ENCODE data around the gene CCT6A.
"Not testable (repeated sequence)": the region's sequence is repeated elsewhere in the genome, so short reads cannot be mapped to it uniquely, and the experiment has no call there.

The CCT6A gene, protein sequence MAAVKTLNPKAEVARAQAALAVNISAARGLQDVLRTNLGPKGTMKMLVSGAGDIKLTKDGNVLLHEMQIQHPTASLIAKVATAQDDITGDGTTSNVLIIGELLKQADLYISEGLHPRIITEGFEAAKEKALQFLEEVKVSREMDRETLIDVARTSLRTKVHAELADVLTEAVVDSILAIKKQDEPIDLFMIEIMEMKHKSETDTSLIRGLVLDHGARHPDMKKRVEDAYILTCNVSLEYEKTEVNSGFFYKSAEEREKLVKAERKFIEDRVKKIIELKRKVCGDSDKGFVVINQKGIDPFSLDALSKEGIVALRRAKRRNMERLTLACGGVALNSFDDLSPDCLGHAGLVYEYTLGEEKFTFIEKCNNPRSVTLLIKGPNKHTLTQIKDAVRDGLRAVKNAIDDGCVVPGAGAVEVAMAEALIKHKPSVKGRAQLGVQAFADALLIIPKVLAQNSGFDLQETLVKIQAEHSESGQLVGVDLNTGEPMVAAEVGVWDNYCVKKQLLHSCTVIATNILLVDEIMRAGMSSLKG

GRCh38 chr7:56051339-56052191, at the start of gene CCT6A, which contains the start of gene PSPH:
CCT6A (plus strand) TSS chr7:56051765; CDS start chr7:56051849, 84 bp downstream.
PSPH (minus strand) TSS chr7:56051444; CDS start chr7:56021212, 30,232 bp downstream.
- DNase-seq, result peak; percentile 99

DNA sequence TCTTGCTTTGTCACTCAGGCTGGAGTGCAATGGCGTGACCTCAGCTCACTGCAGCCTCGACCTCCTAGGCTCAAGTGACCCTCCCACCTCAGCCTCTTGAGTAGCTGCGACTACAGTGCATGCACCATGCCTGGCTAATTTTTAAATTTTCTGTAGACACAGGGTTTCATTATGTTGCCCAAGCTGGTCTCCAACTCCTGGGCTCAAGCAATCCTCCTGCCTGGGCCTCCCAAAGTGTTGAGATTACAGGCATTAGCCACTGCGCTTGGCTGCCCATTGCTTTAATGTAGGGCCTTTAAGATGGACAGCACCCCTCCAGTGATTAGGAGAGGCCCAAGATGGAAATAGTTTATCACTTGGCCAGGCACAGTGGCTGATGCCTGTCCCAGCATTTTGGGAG, 47.8 kb upstream of the CCT6A start:
- no peak for DNase-seq

DNA sequence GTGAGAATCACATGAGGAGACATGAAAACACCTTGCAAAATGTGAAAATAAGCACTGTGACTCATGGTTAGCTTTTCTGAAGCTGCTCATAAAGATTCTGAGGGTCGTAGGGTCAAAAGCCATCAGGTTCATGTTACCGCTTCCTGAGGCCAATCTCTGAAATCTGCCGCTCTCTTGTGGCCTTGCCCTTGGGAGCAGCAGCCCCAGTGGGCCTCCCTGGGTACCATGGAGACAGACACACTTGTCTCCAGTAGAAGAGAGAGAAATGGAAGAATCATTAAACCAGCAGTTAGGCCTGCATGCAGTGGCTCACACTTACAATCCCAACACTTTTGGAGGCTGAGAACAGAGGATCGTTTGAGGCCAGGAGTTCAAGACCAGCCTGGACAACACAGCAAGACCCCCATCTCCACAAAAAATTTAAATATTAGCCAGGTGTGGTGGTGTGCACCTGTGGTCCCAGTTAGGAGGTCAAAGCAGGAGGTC, 44.4 kb upstream of the CCT6A start:
- DNase-seq, result no peak

- DNase-seq, result peak; percentile 69
Observed at GRCh38 chr7:56007891-56008290, 43.7 kb upstream of the CCT6A start.

GRCh38 chr7:56009695-56010094, 41.9 kb upstream of the CCT6A start:
- DNase-seq, result peak; percentile 89

- not testable (repeated sequence) for DNase-seq
Observed at GRCh38 chr7:56017015-56017414, 34.5 kb upstream of the CCT6A start.

- DNase-seq, result no peak
Observed at GRCh38 chr7:56019501-56019900, 32.1 kb upstream of the CCT6A start.

GRCh38 chr7:56023500-56023899, 28.1 kb upstream of the CCT6A start:
- DNase-seq, result no peak

DNA sequence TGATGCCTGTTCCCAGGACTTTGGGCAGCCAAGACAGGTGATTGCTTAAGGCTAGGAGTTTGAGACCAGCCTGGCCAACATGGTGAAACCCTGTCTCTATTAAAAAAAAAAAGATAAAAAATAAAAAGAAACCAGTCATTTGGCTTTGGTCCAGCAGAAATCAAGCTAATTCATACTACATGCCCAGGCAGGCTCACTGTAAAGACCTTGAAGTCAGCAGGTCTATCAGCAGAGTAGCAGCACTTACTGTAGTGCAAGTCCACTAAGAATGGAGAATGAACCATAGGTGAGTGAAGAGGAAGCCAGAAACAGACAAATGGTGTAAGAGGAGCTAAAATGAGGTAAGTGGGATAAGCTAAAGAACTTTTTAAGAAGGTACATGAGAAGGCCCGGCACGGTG, 25.0 kb upstream of the CCT6A start:
- no peak for DNase-seq

- DNase-seq, result no peak
Observed at GRCh38 chr7:56028942-56029630, 22.5 kb upstream of the CCT6A start.

GRCh38 chr7:56030340-56030739, 21.2 kb upstream of the CCT6A start:
- no peak for DNase-seq

GRCh38 chr7:56031556-56031955, 20.0 kb upstream of the CCT6A start:
- not testable (repeated sequence) for DNase-seq

DNA sequence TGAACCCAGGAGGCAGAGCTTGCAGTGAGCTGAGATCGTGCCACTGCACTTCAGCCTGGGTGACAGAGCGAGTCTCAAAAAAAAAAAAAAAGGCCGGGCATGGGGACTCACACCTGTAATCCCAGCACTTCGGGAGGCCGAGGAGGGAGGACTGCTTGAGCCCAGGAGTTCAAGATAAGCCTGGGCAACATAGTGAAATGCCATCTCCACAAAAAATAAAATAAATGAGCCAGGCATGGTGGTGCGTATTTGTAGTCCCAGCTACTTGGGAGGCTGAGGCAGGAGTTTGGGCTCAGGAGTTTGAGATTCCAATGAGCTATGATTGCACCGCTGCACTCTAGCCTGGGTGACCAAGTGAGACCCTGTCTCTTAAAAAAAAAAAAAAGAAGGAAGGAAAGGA, 19.0 kb upstream of the CCT6A start:
- not testable (repeated sequence) for DNase-seq

- peak; percentile 56 for DNase-seq
Observed at GRCh38 chr7:56033671-56034432, 17.7 kb upstream of the CCT6A start.

- no peak for DNase-seq
Observed at GRCh38 chr7:56040730-56041129, 10.8 kb upstream of the CCT6A start.

DNA sequence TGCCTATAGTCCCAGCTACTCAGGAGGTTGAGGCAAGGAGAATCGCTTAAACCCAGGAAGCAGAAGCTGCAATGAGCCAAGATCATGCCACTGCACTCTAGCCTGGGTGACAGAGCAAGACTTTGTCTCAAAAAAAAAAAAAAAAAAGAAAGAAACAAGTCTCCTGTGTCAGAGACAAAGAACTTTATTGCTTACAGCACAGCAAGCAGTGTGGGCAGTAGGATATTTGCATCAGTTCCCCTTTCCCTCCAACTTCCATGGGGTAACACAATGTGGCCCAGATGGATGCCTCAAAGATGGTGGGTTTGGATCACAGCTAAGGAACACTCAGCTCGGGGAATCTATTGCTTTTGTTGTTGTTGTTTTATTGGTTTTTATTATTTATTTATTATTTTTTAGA, 5.8 kb upstream of the CCT6A start:
- not testable (repeated sequence) for DNase-seq

- DNase-seq, result no peak
Observed at GRCh38 chr7:56046721-56047445, 4.7 kb upstream of the CCT6A start.

DNA sequence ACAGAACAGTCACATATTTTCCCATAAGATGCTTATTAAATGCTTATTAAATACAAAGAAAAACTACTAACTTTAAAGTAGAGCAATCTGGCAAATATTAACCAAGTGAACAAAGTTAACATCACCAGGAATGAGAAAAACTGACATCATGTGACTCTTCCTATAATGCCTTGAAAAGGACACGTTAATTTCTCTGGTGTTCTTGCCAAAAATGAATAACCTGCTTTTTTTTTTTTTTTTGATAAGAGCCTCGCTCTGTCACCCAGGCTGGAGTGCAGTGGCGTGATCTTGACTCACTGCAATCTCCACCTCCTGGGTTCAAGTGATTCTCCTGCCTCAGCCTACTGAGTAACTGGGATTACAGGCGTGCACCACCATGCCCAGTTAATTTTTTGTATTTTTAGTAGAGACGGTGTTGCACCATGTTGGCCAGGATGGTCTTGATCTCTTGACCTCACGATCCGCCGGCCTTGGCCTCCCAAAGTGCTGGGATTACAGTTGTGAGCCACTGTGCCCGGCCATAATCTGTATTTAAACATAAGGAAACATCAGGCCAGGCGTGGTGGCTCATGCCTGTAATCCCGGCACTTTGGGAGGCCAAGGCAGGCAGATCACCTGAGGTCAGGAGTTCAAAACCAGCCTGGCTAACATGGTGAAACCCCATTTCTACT, 4.0 kb upstream of the CCT6A start:
- not testable (repeated sequence) for DNase-seq

- DNase-seq, result no peak
Observed at GRCh38 chr7:56048245-56048644, 3.3 kb upstream of the CCT6A start.

DNA sequence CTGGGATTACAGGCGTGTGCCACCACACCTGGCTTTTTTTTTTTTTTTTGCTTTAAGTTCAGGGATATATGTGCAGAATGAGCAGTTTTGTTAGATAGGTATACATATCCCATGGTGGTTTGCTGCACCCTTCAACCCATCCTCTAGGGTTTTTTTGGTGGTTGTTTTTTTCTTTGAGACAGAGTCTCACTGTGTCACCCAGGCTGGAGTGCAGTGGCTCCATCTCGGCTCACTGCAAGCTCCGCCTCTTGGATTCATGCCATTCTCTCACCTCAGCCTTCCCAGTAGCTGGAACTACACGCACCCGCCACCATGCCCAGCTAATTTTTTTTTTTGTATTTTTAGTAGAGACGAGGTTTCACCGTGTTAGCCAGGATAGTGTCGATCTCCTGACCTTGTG, 2.8 kb upstream of the CCT6A start:
- not testable (repeated sequence) for DNase-seq

DNA sequence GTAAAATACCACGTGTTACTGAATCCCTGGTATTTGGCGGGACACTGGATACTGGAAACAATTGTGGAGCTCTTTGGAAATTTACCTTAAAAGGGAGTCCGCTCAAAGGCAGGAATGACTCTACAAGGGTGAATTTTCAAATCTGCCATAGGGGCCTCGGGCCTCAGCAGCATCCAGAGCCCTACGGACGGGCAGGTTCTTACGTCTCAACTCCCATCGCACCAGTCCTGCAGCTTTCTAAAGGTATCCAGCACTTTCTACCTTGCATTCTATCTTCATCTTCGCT, 569 bp upstream of the CCT6A start:
- no peak for DNase-seq
